ENCODE measurements around the gene RMP24.

RMP24 gene

GRCh38 chr18:35972197-35973000 lies at the start of gene RMP24:
Gene RMP24 (plus strand): TSS chr18:35972679.
- peak; percentile 97 for DNase-seq (ENCODE audit: low spot score)

GRCh38 chr18:35923939-35924684 lies 48.4 kb upstream of the RMP24 start:
- no peak for DNase-seq (ENCODE audit: low spot score)

GRCh38 chr18:35926884-35927283 lies 45.6 kb upstream of the RMP24 start:
- DNase-seq (ENCODE audit: low spot score) = no peak

GRCh38 chr18:35927430-35927829 lies 45.0 kb upstream of the RMP24 start:
- DNase-seq (ENCODE audit: low spot score) = no peak

- no peak for DNase-seq (ENCODE audit: low spot score)
Observed at GRCh38 chr18:35933982-35934381, 38.5 kb upstream of the RMP24 start.

- DNase-seq (ENCODE audit: low spot score) = no peak
Observed at GRCh38 chr18:35934891-35935290, 37.6 kb upstream of the RMP24 start.

GRCh38 chr18:35935805-35936204 lies 36.7 kb upstream of the RMP24 start:
- no peak for DNase-seq (ENCODE audit: low spot score)

GRCh38 chr18:35936951-35937350 lies 35.5 kb upstream of the RMP24 start:
- DNase-seq (ENCODE audit: low spot score) = no peak

- no peak for DNase-seq (ENCODE audit: low spot score)
Observed at GRCh38 chr18:35938158-35938557, 34.3 kb upstream of the RMP24 start.

GRCh38 chr18:35938562-35938961 lies 33.9 kb upstream of the RMP24 start:
- DNase-seq (ENCODE audit: low spot score) = no peak

GRCh38 chr18:35939138-35939537 lies 33.3 kb upstream of the RMP24 start:
- DNase-seq (ENCODE audit: low spot score) = no peak

GRCh38 chr18:35941299-35941698 lies 31.2 kb upstream of the RMP24 start:
- no peak for DNase-seq (ENCODE audit: low spot score)

- no peak for DNase-seq (ENCODE audit: low spot score)
Observed at GRCh38 chr18:35942133-35942532, 30.3 kb upstream of the RMP24 start.

- no peak for DNase-seq (ENCODE audit: low spot score)
Observed at GRCh38 chr18:35942661-35943060, 29.8 kb upstream of the RMP24 start.

- no peak for DNase-seq (ENCODE audit: low spot score)
Observed at GRCh38 chr18:35948080-35948479, 24.4 kb upstream of the RMP24 start.

- DNase-seq (ENCODE audit: low spot score) = no peak
Observed at GRCh38 chr18:35949090-35949489, 23.4 kb upstream of the RMP24 start.

- DNase-seq (ENCODE audit: low spot score) = peak; percentile 69
Observed at GRCh38 chr18:35949903-35950627, 22.4 kb upstream of the RMP24 start.

GRCh38 chr18:35950628-35950982 lies 21.9 kb upstream of the RMP24 start:
- no peak for DNase-seq (ENCODE audit: low spot score)

- DNase-seq (ENCODE audit: low spot score) = no peak
Observed at GRCh38 chr18:35953688-35954087, 18.8 kb upstream of the RMP24 start.

- DNase-seq (ENCODE audit: low spot score) = no peak
Observed at GRCh38 chr18:35956226-35956625, 16.3 kb upstream of the RMP24 start.

GRCh38 chr18:35962320-35962719 lies 10.2 kb upstream of the RMP24 start:
- DNase-seq (ENCODE audit: low spot score) = no peak

- DNase-seq (ENCODE audit: low spot score) = no peak
Observed at GRCh38 chr18:35964319-35964718, 8.2 kb upstream of the RMP24 start.

All from umbilical cord (tissue), 1 donor.